ENCODE results near the gene GBX1. TPM values are rescaled to one million over a fixed set of nuclear protein-coding genes. Genes with fewer than 3 reads are reported as not detected.

Gene GBX1
- total RNA-seq, 1 donor from 2014 or later = not detected

GRCh38 chr7:151139791-151140190 lies 27.7 kb downstream of the GBX1 start:
- DNase-seq (ENCODE audit: low read depth in 2 of 2) = no peak

- DNase-seq (ENCODE audit: low read depth in 2 of 2) = no peak
These were observed 28.3 kb downstream of the GBX1 start for GRCh38 chr7:151139071-151139790.

- no peak for DNase-seq (ENCODE audit: low read depth in 2 of 2)
These were observed 29.2 kb downstream of the GBX1 start for GRCh38 chr7:151138153-151138851.

DNA sequence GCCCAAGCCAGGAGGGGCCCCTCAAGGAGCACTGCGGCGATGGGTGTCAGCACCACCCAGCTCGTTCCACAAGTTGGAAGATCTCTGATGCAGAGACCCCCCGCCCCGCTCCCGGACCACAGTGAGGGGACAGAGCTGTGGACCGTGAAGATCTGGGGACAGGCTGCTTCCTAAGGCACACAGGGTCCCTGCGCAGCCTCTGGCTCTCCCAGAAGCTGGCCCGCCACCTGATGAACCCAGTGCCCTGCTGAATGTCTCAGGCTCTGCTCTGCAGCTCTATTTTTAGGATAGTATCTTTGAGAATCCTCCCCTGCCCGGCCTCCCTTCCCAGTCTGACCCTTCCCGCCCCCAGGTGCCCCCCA lies 29.7 kb downstream of the GBX1 start:
- no peak for DNase-seq (ENCODE audit: low read depth in 2 of 2)

GRCh38 chr7:151137076-151137675 lies 30.3 kb downstream of the GBX1 start:
- no peak for DNase-seq (ENCODE audit: low read depth in 2 of 2)

DNA sequence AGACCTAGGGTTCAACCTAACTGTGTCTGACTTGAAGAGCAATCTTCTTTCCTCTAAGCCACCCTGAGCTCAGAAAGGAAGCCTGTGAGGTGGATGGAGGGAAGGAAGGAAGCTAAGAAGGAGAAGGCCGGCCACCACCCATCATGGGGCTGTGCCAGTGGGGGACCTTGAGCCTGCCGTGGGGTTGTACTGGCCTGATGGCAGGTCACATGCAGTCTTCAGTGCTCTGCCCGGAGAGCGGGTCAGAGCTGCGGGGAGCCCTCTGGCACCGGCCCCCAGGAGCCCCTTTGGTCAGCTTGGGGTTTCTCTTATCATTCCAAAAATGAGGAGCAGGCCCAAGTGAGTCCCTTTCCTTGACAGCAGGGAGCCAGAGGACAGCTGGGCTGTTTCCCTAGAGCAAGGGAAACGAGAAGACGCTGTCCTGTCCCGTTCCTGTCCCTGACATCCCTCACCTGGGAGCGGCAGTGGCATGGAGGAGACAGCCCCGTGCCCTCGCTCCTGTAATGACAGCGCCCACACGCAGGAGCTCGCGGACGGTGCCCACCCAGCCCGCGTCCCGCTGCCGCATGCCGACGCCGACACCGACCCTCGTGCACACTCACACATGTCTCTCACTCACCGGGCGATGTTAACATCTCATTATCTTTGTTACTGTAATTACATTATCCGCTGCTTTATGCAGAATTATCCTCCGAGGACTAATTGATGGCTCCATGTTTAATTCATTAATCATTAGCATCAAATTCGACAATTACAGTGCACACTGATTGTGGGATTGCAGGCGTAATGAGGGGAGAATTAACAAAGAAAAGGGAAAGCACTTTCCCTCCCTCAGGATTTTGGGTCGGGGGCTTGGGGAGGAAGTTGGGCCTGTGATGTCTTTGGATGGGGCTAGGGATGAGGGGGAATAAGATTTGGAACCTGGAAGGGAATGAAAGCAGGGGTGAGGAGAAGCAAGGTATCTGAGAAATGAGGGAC lies 31.3 kb downstream of the GBX1 start:
- DNase-seq (ENCODE audit: low read depth in 2 of 2) = no peak

GRCh38 chr7:151135525-151135845 lies 32.0 kb downstream of the GBX1 start:
- DNase-seq (ENCODE audit: low read depth in 2 of 2) = no peak

DNA sequence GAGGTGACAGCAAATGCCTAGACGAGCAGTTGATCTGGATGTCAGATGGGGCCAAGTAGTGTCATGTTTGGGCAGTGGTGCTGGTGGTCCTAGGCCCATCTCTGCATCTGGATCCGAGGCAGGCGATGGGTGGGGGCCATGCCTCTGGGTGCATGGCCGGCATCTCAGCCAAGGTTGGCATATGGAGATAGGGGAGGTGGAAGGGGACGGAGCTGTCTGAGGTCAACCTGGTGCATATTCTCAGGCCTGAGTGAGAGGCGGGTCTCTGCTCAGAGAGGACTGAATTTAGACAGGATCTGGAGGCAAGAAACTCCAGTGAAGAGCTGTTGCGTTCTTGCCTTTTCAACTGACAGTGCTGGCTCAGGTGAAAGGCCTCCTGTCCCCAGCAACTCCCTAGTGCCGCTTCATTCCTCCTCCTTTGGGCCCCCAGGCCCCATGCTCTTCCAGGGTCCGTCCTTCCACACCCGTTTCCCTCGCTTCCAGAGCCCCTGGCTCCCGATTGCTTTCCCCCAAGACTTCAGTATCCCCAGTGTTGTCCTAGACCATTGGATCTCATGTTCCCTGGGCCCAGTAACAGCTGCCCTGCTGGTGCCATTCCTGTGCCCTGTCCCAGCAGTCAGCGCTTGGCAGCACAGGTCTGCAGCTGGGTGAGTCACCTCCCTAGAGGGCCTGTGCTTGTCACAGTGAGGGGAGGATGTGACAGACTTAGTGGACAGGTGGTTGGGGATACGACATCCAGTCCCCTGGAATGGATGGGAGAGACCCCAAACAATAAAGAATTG lies 32.6 kb downstream of the GBX1 start:
- no peak for DNase-seq (ENCODE audit: low read depth in 2 of 2)

GRCh38 chr7:151133986-151134742 lies 33.3 kb downstream of the GBX1 start:
- DNase-seq (ENCODE audit: low read depth in 2 of 2) = no peak

DNA sequence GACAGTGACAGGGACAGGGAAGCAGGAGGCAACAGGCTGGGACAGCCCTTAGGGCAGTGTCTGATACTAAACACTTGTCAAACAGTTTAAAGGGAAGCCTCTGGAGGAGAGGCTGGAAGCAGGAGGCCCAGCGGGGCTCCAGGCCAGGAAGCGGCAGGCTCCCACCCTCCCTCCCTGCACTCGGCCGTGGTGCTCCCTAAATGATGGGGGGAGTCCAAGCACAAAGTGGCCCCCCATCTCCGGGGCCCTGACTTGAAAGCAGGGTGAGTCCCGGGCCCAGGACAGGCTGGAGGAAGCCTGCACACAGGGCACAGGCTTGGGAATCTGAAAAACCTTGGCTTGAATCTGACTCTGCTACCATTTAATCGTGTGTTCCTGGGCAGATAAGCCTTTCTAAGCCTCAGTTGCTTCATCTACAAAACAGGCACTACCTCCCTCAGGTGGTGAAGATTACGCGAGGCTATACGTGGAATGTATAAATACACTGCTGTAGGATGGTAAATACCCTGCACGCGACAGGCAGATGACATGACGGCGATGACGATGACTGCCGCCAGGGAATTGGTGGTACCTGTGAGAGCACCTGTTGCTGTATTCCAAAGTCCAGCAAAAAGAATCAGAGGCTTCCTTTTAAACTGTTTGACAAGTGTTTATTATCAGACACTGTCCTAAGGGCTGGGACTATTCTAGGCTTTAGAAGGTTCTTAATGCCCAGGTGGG lies 34.1 kb downstream of the GBX1 start:
- DNase-seq (ENCODE audit: low read depth in 2 of 2) = no peak

DNA sequence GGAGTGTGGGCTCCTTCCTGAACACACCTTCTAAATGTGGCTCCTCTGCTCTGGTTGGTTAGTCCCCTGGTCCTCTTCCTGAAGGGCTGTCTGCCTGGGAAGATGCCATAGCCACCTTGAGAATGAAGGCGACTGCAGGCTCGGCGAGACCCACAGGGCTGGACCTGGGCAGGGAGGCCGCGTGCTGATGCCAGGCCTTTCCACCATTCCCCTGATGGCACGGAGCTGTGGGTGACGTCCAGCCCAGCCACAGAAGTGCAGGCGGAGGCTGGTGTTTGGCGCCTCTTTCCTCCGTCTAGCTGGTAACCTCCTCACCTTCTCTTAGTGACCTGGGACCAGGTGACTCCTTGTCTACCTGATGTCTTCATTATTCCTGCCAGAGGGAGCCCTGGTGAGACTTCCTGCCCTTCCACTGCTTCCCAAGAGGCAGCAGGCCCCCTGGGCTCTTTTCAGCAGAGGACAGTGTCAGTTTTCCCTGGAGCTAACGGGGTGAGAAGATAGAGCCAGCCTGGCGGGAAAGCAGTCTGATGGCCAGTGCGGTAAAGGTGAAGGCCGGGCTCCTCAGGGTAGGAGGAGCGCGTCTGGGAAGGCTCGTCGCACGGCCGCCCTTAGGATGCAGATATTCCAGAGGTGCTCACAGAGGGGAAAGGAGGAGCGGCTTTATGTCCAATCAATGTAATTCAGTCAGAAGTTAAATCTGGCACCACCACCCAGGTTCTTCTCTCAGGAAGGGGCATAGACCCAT lies 34.9 kb downstream of the GBX1 start:
- no peak for DNase-seq (ENCODE audit: low read depth in 2 of 2)

- no peak for DNase-seq (ENCODE audit: low read depth in 2 of 2)
These were observed 35.8 kb downstream of the GBX1 start for GRCh38 chr7:151131592-151132293.

DNA sequence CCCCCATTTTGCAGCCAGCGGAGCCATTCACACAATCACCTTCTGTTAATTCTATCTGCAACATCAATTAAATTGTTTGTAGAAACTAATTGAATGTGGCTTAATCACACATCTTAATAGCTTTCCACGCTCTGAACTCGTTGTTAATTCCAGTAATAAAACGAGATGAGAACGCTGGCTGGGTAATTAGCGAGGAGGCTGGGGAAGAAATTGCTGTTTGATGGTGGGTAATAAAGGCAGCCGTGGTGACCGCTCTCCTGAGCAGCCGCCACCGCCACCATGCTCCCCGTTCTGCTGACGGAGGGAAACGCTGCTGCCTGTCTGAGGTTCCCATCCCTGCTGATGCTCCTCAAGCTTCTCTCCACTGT lies 36.3 kb downstream of the GBX1 start:
- DNase-seq (ENCODE audit: low read depth in 2 of 2) = no peak

GRCh38 chr7:151130741-151131157 lies 36.7 kb downstream of the GBX1 start:
- DNase-seq (ENCODE audit: low read depth in 2 of 2) = no peak

GRCh38 chr7:151129960-151130591 lies 37.4 kb downstream of the GBX1 start:
- DNase-seq (ENCODE audit: low read depth in 2 of 2) = no peak

DNA sequence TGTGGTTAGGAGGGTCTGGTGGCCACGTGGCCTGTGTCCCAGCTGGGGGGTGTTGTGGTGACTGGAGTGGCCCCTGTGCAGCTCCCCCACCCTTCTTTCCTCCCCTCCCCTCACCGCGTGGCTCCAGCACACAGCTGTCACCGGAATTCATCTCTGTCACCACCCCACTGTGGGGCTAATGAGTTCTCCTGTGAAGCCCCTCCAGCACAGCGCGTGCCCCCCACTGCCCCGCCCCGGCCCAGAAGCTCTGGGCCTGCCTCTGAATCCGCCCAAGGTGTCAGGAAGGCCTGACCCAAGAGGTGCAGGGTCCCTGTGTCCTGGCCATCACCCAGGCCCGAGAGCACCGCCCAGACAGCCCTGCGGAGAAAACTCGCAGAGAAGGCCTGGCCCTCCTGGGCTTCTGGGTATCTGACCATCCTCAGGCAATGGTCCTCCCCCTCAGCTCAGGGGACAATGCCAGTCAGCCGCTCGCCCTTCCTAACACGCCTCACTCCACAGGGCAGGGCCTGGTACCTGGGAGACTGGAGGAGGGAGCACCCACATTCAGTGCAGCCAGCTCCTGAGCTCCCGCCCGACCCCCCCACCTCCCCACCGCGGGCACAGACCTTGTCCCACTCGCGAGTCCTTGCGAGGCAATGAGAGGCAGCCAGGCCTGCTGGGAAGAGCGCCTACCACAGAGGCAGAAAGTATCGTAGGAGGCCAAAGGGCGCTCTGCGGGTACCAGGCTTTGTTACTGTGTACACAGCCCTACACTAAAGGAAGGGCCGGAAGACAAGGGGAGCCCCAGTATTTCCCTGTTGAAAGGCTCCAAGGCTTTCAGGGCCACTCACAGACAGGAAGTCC lies 38.2 kb downstream of the GBX1 start:
- DNase-seq (ENCODE audit: low read depth in 2 of 2) = no peak

- DNase-seq (ENCODE audit: low read depth in 2 of 2) = no peak
These were observed 38.8 kb downstream of the GBX1 start for GRCh38 chr7:151128716-151129115.

Data from lung microvascular endothelial cell (primary cell).